Psoas muscle (tissue), 8 donors: ENCODE data around the gene VWA1. TPM values are rescaled to one million over a fixed set of nuclear protein-coding genes. Genes with fewer than 3 reads are reported as not detected.

Experiments
- ATAC-seq, 4 donors: fragments of 200-7000 bp; cut with Tn5 transposase; one replicate each; pipeline ENCODE4 v1.9.1; 2020; ENCODE audit warnings: moderate library complexity in 3 of 4, mild to moderate bottlenecking in 2 of 4
- DNase-seq, 2 donors: peaks; one replicate each; pipeline ENCODE4 v3.0.0-alpha.2; 2020
- H3K27ac ChIP-seq: fragments of 200-600 bp; one replicate; pipeline ENCODE4 v1.8.0; 2022
- H3K27me3 ChIP-seq, 3 donors: fragments of 200-600 bp in 1 of 3; one replicate each; pipeline versions ENCODE4 v1.6.1 to v1.8.0; 2013 to 2022; ENCODE audit warnings: low read length in 2 of 3, mild to moderate bottlenecking in 2 of 3, moderate library complexity in 1 of 3; ENCODE audit not compliant: insufficient read depth in 3 of 3
- H3K36me3 ChIP-seq, 2 donors: fragments of 200-600 bp in 1 of 2; one replicate each; pipeline versions ENCODE4 v1.6.1 to v1.8.0; 2013 to 2022; ENCODE audit warnings: low read depth in 1 of 2, mild to moderate bottlenecking in 1 of 2, moderate library complexity in 1 of 2; ENCODE audit not compliant: insufficient read depth in 1 of 2
- H3K4me1 ChIP-seq: fragments of 200-600 bp; one replicate; pipeline ENCODE4 v1.8.0; 2022
- H3K4me3 ChIP-seq: fragments of 200-600 bp; one replicate; pipeline ENCODE4 v1.8.0; 2022; ENCODE audit warnings: mild to moderate bottlenecking
- H3K9me3 ChIP-seq: fragments of 200-600 bp; one replicate; pipeline ENCODE4 v1.8.0; 2022
- WGBS, 3 donors: extraction: QIAGEN DNeasy Blood & Tissue Kit; methylation state at CpG; one replicate each; pipeline versions ENCODE4 v1.1.6 to v1.1.7; 2013; 5-methylcytosine and 5-hydroxymethylcytosine counted together
- intact Hi-C, 2 donors: fragments of 100-400 bp; cut with DNase I; formaldehyde crosslinking; loops; one replicate each; pipeline versions ENCODE4 v1.11.0 to v1.14.2; 2022
- polyA plus RNA-seq, 3 donors: library from polyadenylated mRNA; stranded (reverse); fragments of 200-250 nt; gene quantifications; one replicate each; pipeline ENCODE4 v1.2.3, GENCODE V29; 2013
- total RNA-seq, 4 donors: library from RNA; stranded (reverse); fragmentation: NEBNext Ultra II Directional in 2 of 4; extraction: Animal tissue kit (Norgen Biotek cat#: 25700) in 2 of 4; gene quantifications; one replicate each; pipeline versions ENCODE4 v1.2.1 to v1.2.4, GENCODE V29; 2021 to 2023
- TF ChIP-seq, protein P1 (sequence below): fragments of 200-600 bp; IDR thresholded peaks from one replicate; pipeline ENCODE4 v1.8.0; 2022; ENCODE audit warnings: antibody characterized with exemption
- donor health status: healthy with polysubstance abuse.
- donor health status: DM: no; HTN: no; CAD: no; lungs with moderate emphysema.
- donor health status: Bipolar disorder and iron deficiency.
- donor health status: healthy.
- donor health status: DM: yes; HTN: yes; CAD: no.
- donor health status: DM: no; HTN: no; CAD: no.
- donor health status: DM: no; HTN: no; CAD: no.
- donor health status: DM: yes; HTN: yes; CAD: no.

VWA1 gene
- total and polyA plus RNA-seq, 7 donors = 1.4 to 25.3 (median 7.8) TPM

DNA sequence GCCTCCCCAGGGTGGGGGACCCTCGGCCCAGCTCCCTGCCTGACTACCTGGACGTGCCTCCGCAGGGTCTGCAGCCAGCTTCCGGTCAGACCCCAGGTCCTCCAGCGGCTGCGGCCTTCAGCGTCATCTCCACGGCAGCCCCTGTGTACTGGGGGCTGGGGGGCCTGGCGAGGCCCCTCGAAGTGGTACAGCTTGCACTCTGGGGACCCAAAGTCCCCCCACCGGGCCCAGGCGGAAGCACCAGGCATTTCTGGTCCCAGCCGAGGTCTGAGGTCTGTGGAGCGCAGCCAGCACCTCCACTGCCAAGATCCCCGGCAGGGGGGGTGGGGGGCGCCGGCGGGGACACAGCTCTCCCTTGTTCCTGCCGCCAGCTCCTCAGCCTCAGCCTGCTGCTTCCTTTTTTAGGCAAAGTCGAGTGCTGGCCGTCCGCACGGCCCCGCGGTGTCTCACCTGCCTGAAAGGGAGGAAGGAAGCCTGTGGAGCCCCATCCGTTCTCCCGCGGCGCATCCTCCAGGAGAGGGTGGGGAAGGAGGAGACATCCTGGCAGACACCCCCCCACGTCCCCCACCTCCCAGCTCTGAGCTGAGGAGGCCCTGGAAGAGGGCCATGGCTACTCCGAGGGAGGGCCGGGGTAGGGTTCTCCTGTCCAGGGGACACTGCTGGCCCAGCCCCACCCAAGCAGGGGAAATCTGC is 1.2 kb upstream of the VWA1 start:
- Histone ChIP-seq H3K4me3 (peak overlapping the region; percentile 65), H3K27me3 (peaks cover 0 to 8% (median 0%) of the 10 kb centered on the region in 3 donors), H3K9me3 (no peaks in the 10 kb centered on the region), H3K4me1 (peaks cover 23% of the 10 kb centered on the region), H3K36me3 (no peaks in the 10 kb centered on the region), H3K27ac (peak overlapping the region; percentile 75)
- WGBS, 3 donors = 26 to 45% (median 44%) methylated on average over 20 to 32 of the region's 32 CpGs
- ATAC-seq (peak in 1 of 4 donors; percentile 6), DNase-seq (peak in 1 of 2 donors; percentile 75)
- intact Hi-C loops = no loop called here
- TF ChIP-seq, protein P1, sequence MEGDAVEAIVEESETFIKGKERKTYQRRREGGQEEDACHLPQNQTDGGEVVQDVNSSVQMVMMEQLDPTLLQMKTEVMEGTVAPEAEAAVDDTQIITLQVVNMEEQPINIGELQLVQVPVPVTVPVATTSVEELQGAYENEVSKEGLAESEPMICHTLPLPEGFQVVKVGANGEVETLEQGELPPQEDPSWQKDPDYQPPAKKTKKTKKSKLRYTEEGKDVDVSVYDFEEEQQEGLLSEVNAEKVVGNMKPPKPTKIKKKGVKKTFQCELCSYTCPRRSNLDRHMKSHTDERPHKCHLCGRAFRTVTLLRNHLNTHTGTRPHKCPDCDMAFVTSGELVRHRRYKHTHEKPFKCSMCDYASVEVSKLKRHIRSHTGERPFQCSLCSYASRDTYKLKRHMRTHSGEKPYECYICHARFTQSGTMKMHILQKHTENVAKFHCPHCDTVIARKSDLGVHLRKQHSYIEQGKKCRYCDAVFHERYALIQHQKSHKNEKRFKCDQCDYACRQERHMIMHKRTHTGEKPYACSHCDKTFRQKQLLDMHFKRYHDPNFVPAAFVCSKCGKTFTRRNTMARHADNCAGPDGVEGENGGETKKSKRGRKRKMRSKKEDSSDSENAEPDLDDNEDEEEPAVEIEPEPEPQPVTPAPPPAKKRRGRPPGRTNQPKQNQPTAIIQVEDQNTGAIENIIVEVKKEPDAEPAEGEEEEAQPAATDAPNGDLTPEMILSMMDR = no peak

DNA sequence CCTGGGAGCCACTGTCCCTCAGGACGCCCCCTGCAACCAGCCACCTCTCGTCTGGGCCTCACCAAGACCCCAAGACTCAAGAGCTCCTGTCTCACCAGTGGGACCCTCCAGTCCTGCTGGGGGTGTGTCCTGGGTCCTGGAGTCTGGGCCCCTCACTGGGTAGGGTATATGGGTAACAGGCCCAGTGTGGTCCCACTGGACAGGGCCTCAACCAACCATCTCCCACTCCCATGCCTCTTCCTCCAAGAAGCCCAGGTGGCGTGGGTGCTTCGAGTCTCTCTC is 725 bp upstream of the VWA1 start:
- ATAC-seq (no peak), DNase-seq (no peak)
- 54 to 79% (median 70%) methylated on average over 4 of the region's 4 CpGs for WGBS, 3 donors
- Histone ChIP-seq H3K4me1 (peaks cover 18% of the 10 kb centered on the region), H3K27me3 (peaks cover 0 to 8% (median 0%) of the 10 kb centered on the region in 3 donors), H3K4me3 (peak overlapping the region; percentile 65), H3K9me3 (no peaks in the 10 kb centered on the region), H3K36me3 (no peaks in the 10 kb centered on the region), H3K27ac (peak overlapping the region; percentile 75)
- intact Hi-C loops = no loop called here
- TF ChIP-seq, protein P1 = no peak

DNA sequence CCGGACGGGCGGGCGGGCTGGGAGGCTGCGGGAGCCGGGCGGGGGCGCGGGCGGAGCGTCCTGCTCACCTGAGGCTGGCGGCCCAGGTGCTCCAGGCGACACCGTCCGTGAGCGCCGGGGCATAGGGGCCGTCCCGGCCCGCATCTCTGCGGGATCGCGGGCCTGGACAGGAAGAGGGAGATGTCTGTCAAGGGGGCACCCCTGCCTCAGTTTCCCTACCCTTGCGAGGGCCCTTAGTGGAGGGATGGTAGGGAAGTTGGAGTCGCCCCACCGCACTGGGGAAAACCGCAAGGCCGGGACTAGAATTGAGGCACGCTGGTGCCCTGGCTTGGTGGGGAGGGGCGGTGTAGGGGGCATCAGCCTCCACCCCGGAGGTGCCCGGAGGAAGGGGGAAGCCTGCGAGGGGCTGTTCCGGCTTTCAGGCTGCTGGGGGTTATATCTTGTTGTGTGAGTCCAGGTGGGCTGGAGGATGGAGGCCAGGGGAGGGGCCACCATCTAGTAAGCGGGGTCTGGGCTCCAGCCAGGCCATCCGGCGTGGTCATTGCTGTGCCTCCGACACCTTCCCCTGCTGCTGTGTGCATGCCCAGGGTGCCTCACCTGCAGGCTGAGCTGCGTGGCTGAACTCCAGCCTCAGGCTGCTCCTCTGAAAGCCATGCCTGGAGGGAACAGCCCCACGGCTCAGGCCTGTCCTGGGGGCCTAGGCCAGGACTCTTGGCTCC is 580 bp downstream of the VWA1 start:
- H3K27ac ChIP-seq = peak overlapping the region; percentile 75
- DNase-seq = no peak

DNA sequence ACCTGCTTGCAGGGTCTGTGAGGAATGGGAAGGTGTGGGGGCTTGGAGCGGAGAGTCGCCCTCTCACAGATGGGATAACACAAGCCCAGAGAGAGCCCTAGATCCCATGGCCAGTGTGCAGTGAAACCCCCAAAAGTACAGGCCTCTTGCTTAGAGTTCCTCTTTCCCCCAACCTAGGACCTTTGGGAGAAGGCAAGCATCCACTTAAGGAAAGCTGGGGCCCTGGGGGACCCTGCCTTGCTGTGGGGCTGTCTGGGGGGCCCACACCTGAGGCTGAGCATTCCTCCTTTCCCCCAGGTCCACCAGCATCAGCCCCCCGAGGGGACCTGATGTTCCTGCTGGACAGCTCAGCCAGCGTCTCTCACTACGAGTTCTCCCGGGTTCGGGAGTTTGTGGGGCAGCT is 1.1 kb downstream of the VWA1 start:
- peak overlapping the region; percentile 65 for H3K4me3 ChIP-seq
- peaks cover 0 to 8% (median 0%) of the 10 kb centered on the region in 3 donors for H3K27me3 ChIP-seq
- no peaks in the 10 kb centered on the region for H3K9me3 ChIP-seq
- peaks cover 19% of the 10 kb centered on the region for H3K4me1 ChIP-seq
- H3K27ac ChIP-seq = no peak overlapping the region
- no peaks in the 10 kb centered on the region for H3K36me3 ChIP-seq
- WGBS, 3 donors = 52 to 65% (median 54%) methylated on average over 7 of the region's 7 CpGs
- no peak for ATAC-seq
- no peak for DNase-seq
- TF ChIP-seq, protein P1 = no peak
- intact Hi-C loops = no loop called here

More for the DNA sequence above, 580 bp downstream of the VWA1 start:
- Histone ChIP-seq H3K4me3 (peak overlapping the region; percentile 65), H3K27me3 (peaks cover 0 to 8% (median 0%) of the 10 kb centered on the region in 3 donors), H3K4me1 (peaks cover 18% of the 10 kb centered on the region), H3K36me3 (no peaks in the 10 kb centered on the region), H3K9me3 (no peaks in the 10 kb centered on the region)
- WGBS, 3 donors = 11 to 18% (median 11%) methylated on average over 26 to 40 of the region's 40 CpGs
- no peak for ATAC-seq
- intact Hi-C loops = no loop called here
- TF ChIP-seq, protein P1 = no peak
